NCI-H1417 (cell line): ENCODE data around the gene DDIAS.
A peak's percentile ranks its signal among the peaks of the same experiment; 100 is the strongest.
"Not testable (repeated sequence)": the region's sequence is repeated elsewhere in the genome, so short reads cannot be mapped to it uniquely, and the experiment has no call there.

Experiments
- DNase-seq, 3 experiments: peaks; one replicate each; lab custom pipeline; 2025; lab: John Stamatoyannopoulos, UW

DDIAS gene, protein sequence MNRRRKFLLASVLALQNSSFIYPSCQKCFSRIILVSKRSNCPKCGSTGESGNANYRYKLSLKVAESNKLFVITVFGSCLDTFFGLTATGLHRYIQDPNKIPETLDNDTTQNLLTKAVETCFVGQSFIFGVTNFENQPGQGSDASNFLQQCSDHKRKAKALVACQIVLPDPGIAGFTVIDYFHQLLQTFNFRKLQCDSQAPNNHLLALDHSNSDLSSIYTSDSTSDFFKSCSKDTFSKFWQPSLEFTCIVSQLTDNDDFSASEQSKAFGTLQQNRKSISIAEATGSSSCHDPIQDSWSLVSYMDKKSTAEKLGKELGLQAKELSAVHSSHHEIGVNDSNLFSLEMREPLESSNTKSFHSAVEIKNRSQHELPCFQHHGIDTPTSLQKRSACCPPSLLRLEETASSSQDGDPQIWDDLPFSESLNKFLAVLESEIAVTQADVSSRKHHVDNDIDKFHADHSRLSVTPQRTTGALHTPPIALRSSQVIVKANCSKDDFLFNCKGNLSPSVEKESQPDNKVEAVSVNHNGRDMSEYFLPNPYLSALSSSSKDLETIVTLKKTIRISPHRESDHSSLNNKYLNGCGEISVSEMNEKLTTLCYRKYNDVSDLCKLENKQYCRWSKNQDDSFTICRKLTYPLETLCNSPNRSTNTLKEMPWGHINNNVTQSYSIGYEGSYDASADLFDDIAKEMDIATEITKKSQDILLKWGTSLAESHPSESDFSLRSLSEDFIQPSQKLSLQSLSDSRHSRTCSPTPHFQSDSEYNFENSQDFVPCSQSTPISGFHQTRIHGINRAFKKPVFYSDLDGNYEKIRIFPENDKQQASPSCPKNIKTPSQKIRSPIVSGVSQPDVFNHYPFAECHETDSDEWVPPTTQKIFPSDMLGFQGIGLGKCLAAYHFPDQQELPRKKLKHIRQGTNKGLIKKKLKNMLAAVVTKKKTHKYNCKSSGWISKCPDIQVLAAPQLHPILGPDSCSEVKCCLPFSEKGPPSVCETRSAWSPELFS

DNA sequence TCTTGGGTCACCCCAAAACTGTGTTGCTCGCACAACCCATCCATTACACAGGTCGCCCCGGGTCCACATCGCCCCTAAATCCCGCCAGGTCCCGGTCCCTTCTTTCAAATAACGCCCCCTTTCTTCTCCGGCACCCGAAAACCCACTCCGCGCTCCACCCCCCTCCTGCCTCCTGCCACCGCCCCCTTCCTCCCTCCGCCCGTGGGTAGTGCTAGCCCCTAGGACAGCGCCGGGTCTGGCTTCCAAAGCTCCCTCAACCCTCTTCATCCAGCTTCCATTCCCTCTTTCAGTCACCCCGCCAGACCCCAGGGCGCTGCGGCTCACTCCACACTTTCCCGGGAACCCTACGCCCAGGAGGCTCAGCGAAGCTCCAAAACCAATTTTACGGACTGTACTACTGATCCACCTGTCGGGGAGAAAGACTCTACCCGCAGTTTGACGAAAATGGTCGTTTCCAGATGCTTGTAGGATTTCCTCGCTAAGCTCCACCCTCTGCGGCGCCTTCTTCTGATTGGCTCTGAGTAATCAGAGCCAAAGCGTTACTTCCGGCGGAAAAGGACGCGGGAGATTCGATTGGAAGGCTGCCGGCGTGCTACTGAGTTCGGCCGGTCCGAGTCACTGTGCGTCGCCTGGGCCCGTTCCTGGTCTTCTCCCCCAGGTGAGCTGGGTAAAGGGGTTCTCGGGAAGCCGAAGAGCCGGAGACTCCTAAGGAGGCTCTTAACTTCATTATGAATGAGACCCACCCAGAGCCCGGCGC, at the start of gene DDIAS:
TSS of gene DDIAS (plus strand) at position 572 of the 757 bp plus-strand sequence. CDS start 13,003 bp downstream, outside the sequence.
- peak; percentile 99 to 100 (median 99) for DNase-seq

DNA sequence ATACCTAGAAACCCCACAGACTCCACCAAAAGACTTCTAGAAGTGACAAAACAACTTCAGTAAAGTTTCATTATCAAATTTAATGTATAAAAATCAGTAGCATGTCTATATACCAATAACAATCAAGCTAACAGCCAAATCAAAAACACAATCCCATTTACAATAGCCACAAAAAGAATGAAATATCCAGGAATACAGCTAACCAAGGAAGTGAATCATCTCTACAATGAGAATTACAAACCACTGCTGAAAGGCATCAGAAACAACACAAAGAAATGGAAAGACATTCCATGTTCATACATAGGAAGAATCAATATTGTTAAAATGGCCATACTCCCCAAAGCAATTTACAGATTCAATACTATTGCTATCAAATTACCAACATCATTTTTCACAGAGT, 47.3 kb upstream of the DDIAS start:
- DNase-seq, result no peak

DNA sequence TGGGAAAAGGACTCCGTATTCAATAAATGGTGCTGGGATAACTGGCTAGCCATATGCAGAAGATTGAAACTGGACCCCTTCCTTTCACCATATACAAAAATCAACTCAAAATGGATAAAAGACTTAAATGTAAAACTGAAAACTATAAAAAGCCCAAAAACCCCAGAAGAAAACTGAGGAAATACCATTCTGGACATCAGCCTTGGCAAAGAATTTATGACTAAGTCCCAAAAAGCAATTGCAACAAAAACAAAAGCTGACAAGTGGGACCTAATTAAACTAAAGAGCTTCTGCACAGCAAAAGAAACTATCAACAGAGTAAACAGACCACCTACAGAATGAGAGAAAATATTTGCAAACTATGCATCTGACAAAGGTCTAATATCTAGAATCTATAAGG, 46.6 kb upstream of the DDIAS start:
- not testable (repeated sequence) for DNase-seq

DNA sequence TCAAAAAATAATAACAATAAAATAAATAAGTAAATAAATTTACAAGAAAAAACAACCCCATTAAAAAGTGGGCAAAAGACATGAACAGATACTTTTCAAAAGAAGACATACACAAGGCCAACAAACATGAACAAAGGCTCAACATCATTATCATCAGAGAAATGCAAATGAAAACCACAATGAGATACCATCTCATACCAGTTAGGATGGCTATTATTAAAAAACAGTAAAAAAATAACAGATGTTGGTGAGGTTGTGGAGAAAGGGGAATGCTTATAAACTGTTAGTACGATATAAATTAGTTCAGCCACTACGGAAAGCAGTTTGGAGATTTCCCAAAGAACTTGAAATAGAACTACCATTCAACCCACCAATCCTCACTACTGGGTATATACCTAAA, 45.9 kb upstream of the DDIAS start:
- DNase-seq, result no peak

DNA sequence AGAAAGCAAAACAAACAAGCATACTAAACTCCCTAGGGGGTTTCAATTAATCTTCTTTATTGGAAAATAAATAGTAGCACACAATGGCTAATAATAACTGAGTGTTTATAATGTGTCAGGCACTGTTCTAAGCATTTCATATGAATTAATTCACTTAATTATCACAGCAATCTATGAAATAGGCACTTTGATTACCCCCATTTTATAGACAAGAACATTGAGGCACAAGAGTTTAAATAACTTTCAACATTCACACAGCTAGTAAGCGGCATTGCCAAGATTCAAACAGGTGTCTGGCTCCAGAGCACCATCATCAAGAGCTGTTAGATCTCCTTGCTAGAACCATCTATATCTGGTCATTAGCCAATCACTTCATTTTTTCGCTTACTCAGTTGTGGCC, 44.4 kb upstream of the DDIAS start:
- no peak for DNase-seq

DNA sequence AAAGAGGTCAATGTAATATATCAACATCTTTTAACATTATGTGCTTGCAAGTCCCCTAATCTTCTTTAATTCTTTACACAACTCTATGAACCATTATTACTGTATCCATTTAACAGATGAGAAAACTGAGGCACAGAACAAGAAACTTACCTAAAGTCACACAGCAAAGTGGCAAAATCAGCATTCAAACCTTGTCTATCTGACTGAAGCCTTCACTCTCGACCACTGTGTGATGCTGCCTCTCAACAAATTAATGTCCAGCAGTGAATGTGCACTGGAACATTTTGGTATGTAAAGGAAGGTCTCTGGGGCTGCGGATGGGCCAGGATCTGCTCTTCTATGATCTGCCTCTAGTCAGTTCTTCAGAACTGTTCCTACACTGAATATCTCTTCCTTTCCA, 43.4 kb upstream of the DDIAS start:
- DNase-seq, result no peak

DNA sequence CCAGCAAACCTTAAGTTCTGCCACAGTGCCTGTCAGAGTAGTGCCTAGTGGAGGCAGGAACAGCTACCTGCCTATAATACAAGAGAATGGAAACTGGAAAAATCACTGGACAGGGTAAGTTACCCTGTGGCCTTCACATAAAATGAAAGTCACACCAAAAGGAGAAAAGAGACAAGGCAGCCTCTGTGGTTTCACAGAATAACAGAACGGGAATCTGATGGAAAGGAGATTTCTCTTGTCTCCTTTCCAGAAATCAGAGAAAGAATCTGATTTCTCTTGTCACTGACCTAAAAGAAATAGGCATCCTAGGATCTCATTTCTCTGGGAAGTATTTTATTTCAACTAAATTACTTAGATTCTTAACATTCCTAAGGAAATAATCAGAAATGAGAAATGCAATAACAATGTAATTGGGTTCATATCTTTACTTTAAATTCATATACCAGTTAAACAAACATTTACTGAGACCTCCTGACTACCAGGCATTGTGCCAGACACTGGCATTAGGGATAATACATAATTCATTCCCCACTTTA, 42.9 kb upstream of the DDIAS start:
- DNase-seq, result no peak

DNA sequence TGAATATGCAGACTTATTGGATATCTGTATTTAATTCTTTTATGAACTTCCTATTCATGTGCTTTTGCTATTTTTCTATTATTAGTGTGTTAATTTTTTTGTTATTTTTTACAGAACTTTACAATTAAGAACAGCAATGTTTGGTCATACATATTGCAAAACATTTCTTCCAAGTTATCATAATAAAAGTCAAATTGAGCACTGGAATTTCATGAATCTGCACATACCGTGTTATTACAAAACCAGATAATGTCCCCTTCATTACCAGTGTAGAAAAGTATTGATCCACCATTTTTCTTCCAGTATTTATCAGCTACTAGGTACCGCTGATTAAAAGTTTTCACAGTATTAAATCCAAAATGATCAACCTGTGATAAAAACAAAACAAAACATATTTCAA, 41.8 kb upstream of the DDIAS start:
- DNase-seq, result no peak

DNA sequence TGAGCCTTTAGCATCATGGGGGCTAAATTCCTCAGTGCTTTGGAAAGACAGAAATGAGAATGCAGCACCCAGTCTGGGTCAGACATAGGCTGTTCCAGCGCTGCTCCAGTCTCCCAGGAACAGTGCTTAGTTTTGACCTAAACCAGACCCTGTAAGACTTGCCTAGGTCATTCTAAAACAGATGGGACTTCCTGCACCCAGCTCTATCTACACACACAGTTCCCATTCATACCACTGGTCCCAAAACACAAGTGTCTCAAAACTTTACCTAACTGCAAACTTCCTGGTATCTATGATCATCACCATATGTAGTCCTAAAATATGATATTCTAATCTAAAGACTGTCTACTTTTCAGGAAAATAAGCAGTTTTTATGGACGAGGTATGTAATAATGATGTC, 39.2 kb upstream of the DDIAS start:
- no peak for DNase-seq

DNA sequence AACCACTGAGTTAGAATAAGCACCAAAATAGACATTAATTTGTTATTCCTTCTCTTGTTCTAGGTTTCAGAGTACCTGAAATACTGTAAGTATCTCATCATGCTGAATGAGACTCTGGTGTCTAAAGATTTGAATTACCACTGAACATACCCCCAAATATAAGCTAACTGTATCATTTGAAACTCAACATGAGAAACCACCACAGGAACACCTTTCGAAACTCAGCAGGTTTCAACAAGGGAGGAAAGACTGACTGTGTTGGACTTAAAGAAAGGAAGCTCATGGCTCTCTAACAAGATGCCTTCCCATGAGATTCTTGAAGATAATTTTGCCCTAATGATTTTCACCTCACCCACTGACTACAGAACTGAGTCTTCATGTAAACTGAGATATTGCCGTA, 38.3 kb upstream of the DDIAS start:
- no peak for DNase-seq

DNA sequence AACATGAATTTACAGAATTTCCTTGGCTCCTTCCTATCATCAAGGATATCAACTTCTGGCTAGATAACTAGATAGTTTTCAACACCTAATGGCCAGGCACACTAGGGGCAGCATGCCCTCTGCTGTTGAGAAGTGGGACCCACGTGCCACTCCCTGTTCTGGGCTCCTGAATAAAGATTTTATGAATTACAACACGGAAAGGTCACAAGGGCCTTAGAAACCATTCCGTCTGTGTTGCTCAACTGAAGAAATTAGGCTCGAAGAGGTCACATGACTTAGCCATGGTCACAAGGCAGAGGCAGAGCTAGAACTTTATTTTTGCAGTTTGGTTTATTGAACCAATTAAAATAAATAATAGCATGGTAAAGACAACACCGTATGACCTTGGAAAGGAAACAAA, 37.3 kb upstream of the DDIAS start:
- DNase-seq, result peak; percentile 19 to 75 (median 38)

DNA sequence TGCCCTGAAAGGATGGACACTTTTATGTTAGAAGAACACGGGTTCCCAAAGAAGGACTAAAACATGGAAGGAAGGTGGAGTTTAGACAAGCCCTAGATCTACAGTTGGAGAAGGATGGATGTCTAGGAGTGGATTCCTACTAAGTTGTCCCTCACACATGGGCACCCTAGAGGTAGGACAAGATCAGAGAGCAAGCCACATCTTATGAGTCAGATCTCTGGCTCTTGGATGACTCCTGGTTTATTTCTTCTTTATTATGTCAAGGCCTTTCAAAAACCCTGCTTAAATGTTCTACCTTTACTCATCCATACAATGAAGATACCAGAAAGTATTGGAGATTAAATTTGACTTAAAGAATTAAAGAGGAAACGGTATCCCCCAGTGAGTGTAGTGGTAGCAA, 35.7 kb upstream of the DDIAS start:
- DNase-seq, result no peak

DNA sequence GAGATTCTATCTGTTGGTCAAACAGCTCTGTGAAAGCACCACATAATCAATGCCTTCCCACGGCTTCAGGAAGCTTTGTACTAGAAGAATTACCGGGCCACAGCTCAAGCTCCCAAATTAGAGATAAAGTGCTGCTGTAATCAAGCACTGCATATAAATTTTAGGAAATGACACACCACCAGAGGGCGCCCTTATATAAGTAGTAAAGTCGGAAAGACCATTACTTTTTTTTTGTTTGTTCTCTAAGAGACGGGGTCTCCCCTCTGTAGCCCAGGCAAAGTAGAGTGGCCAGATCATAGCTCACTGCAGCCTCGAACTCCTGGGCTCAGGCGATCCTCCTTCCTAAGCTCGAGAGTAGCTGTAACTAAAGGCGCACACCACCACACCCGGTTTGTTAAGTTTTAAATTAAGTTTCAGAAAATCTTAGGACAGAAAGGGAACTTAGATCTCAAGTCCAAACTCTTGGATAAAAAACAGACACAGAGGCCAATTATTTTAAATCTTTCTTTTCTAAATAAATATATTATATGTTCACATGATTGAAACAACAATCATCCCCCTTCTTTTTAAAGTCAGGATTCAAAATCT, 33.9 kb upstream of the DDIAS start:
- DNase-seq, result peak; percentile 73 to 92 (median 81)

DNA sequence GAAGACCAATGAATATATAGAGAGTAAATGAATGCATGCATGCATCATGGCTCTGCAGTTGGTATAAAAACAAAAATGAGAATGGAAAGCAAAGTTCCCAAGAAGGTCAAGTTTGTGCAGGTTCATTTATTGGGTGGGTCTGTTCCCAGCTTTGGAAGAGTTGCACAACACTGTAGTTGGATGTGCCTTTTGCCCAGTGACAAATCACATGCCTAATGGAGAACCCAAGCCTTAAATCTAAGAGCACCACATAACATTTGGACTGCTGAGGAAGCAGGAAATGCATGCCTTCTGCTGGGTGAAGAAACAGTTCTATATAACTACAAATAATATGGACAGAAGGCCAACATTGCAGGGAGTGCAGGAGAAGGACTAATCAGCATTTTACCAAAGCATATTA, 31.9 kb upstream of the DDIAS start:
- DNase-seq, result no peak

DNA sequence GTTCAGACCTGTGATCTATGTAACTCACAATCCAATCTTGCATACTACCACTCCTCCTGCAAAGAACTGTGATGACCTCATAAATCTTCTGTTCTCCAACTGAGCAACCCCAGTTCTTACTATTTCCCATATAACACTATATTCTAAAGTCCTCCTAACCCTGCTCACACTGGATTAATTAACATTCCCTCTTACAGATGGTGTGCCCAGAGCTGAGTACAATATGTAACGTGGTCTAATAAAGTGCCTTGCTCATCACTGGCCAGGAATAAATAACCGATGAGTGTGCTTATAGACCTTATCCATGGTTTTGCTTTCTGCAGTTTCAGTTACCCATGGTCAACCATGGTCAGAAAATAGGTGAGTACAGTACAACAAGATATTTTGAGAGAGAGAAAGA, 29.9 kb upstream of the DDIAS start:
- DNase-seq, result no peak

DNA sequence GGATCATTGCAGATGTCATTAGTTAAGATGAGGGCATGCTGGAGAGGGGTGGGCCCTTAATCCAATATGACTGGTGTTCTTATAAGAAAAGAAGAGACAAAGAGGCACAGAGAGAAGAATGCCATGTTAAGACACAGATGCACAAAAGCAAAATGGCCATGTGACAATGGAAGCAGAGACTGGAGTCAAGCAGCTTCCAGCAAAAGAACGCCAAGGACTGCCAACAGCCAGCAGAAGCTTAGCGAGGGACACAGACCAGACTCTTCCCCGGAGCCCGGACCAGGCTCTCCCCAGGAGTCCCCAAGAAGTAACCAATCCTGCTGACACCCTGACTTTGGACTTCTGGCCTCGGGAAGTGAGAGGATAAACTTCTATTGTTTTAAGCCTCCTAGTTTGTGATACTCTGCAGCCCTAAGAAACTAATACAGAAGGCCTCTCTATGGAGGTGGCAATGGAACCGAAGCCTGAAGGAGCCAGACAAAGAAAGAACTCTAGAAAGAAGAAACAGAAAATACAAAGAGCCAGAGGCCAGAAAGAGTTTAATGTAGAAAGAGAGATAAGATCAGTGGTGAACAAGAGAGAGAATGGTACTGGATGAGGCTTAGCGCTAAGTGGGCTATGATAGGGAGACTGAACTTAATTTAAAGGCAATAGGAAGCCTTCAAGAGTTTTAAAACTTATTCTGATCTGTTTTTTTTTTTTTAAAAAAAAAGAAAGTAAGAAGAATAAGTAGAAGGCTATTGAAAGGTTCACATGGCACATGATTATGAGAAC, 29.0 kb upstream of the DDIAS start:
- DNase-seq, result no peak

DNA sequence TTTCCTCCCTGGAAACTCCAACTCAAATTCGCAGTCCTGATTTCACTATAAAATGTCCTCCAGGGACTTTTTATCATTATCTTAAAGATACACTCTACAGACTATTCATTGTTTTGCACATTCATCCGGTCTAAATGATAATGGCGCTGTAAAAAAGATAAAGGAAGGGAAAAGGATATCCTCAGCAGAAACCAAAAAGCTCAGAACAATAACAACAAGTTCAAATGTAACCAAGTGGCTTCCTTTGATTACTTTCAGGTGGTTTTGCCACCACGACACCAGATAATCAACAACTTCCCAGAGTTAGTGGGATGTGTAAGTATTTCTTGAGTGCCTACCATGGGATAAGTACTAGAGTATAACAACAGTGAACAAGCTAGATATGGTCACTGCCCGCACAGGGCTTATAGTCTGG, 27.6 kb upstream of the DDIAS start:
- DNase-seq, result no peak

DNA sequence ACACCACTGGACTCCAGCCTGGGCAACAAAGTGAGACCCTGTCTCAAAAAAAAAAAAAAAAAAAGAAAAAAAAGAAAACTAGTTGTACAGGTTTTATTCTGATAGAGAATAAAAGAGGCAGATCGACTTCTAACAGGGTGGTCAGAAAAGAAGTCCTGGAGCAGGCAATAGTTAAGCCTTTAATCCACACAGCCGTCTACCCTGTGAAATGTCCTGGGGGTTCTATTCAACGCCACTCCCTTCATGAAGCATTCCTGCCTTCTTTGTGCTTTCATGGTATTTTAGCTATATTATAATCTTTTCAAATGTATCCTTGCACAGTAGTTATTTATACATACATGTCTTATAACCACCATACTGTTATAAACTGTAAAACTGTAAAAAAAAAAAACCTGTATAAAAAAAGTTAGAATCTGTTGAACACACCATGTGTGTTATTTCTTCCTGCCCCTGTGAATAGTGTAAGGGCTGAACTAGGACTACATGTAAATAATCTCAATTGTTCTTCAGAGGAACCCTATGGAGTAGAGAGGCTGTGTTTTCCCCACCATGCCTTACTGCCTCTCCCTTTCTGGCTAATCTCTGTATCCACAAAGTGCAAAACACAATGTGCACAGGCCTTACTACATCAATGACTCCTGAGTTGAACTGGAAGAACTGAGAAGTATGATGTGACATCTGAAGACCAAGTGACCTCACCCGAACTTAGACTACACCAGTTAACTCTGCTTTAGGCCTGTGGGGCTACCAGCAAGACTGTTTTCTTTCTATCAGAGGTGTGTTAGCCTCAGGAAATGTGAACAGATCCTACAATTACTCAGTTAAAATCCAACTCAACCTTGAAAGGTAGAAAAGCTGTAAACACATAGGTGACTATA, 26.7 kb upstream of the DDIAS start:
- no peak for DNase-seq

DNA sequence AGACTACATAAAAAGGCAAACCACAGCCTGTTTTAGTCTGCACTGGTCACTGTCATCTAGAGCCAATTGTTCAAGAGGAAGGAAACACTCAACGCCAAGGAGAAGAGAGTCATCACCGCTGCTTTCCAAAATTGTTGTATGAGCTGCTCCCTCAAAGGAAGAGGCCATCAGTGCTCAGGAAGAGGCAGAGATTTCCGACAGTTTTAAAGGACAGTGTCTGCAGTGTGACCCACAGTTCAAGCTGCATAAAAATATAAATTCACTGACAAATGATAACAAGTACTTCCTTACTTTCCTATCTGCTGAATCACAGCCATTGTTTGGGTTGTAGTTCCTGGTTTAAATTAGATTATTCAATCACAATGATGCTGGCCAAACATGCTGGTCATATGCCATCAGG, 17.7 kb upstream of the DDIAS start:
- no peak for DNase-seq
